Stimulated activated memory B cell treated with anti-CD40 and anti-IgM and Interleukin-4, amounts not matched to agents 10 μg/mL and 1 μg/mL and 100 μg/mL, for 72 hours (primary cell): ENCODE results near the gene ZNF487.

Source experiments
- ATAC-seq: fragments of 150-1000 bp; cut with Tn5 transposase; 2 replicates; pipeline ENCODE4 v1.10.0; 2021
- H3K27ac Mint-ChIP-seq: one replicate; pipeline ENCODE4 v1.8.0; 2022; ENCODE audit warnings: mild to moderate bottlenecking, mixed read lengths
- H3K27me3 Mint-ChIP-seq: one replicate; pipeline ENCODE4 v1.8.0; 2022; ENCODE audit warnings: mixed read lengths
- H3K36me3 Mint-ChIP-seq: one replicate; pipeline ENCODE4 v1.8.0; 2022; ENCODE audit warnings: mixed read lengths
- H3K4me1 Mint-ChIP-seq: one replicate; pipeline ENCODE4 v1.8.0; 2022; ENCODE audit warnings: mixed read lengths
- H3K4me3 Mint-ChIP-seq: one replicate; pipeline ENCODE4 v1.8.0; 2022; ENCODE audit warnings: mild to moderate bottlenecking, moderate library complexity, mixed read lengths
- H3K9me3 Mint-ChIP-seq: one replicate; pipeline ENCODE4 v1.8.0; 2022; ENCODE audit warnings: mixed read lengths

The ZNF487 gene

DNA sequence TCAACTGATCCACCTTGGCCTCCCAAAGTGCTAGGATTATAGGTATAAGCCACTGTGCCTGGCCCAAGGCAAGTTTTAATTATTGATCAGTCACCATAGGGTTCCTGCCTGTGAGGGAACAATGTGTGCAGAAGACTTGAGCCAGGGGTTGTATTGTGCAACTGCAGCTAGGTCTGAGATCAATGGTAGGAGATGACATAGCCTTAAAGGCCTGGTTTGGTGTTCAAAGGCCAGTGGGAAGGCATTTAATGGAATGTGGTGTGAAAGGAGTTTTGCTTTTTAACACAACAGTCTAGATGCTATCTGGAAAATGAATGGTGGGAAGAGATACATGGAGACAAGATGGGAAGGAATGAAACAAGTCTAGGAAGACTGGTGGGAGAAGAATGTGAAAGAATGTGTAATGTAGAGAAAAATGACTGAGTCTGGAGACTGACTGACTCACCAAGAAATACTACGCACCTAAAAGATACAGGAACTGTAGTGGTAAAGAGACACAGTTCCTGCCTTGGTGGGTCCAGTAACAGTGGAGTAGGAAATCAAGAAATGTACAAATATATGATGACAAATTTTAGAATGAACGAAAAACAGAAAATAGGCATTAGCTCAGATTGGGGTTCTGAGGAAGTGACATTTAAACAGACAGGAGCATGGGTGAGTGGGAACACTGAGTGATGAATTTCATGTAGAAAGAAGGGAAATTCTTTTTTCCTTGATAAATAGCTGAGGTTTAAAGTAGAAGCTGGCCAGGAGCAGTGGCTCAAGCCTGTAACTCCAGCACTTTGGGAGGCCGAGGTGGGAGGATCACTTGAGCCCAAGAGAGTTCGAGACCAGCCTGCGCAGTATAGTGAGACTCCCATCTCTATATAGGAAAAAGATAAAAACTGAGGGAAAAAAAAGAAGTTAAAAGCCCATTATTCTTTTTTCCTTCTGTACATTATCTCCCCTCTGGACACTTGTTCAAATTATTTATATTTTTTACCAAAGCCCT is 37.3 kb upstream of the ZNF487 start:
- peak overlapping the region; percentile 17 for H3K4me3 Mint-ChIP-seq
- H3K4me1 Mint-ChIP-seq: peaks cover 86% of the 10 kb centered on the region
- no peaks in the 10 kb centered on the region for H3K27me3 Mint-ChIP-seq
- ATAC-seq: no peak
- peaks cover 45% of the 10 kb centered on the region for H3K36me3 Mint-ChIP-seq
- H3K27ac Mint-ChIP-seq: peak overlapping the region; percentile 58
- H3K9me3 Mint-ChIP-seq: no peaks in the 10 kb centered on the region

- peak overlapping the region; percentile 25 for H3K4me3 Mint-ChIP-seq
- H3K4me1 Mint-ChIP-seq: peaks cover 82% of the 10 kb centered on the region
- no peak for ATAC-seq
- H3K27ac Mint-ChIP-seq: peak overlapping the region; percentile 10
- peaks cover 43% of the 10 kb centered on the region for H3K36me3 Mint-ChIP-seq
- H3K9me3 Mint-ChIP-seq: no peaks in the 10 kb centered on the region
- no peaks in the 10 kb centered on the region for H3K27me3 Mint-ChIP-seq
Observed at GRCh38 chr10:43401627-43402026, 35.3 kb upstream of the ZNF487 start.

- Mint-ChIP-seq H3K4me3 (peak overlapping the region; percentile 25), H3K36me3 (peaks cover 43% of the 10 kb centered on the region), H3K27me3 (no peaks in the 10 kb centered on the region), H3K9me3 (no peaks in the 10 kb centered on the region), H3K4me1 (peaks cover 82% of the 10 kb centered on the region), H3K27ac (peak overlapping the region; percentile 10)
- no peak for ATAC-seq
Observed at GRCh38 chr10:43402176-43402575, 34.7 kb upstream of the ZNF487 start.

GRCh38 chr10:43402880-43403452 is 33.9 kb upstream of the ZNF487 start:
- H3K36me3 Mint-ChIP-seq: peaks cover 40% of the 10 kb centered on the region
- peaks cover 79% of the 10 kb centered on the region for H3K4me1 Mint-ChIP-seq
- no peaks in the 10 kb centered on the region for H3K27me3 Mint-ChIP-seq
- H3K4me3 Mint-ChIP-seq: peak overlapping the region; percentile 23
- H3K9me3 Mint-ChIP-seq: no peaks in the 10 kb centered on the region
- peak overlapping the region; percentile 10 for H3K27ac Mint-ChIP-seq
- ATAC-seq: no peak

GRCh38 chr10:43403911-43404703 is 32.8 kb upstream of the ZNF487 start:
- H3K27me3 Mint-ChIP-seq: no peaks in the 10 kb centered on the region
- peak overlapping the region; percentile 83 for H3K4me3 Mint-ChIP-seq
- peak overlapping the region; percentile 80 for H3K27ac Mint-ChIP-seq
- ATAC-seq: no peak
- H3K36me3 Mint-ChIP-seq: peaks cover 38% of the 10 kb centered on the region
- no peaks in the 10 kb centered on the region for H3K9me3 Mint-ChIP-seq
- peaks cover 73% of the 10 kb centered on the region for H3K4me1 Mint-ChIP-seq

GRCh38 chr10:43404704-43405084 is 32.2 kb upstream of the ZNF487 start:
- Mint-ChIP-seq H3K27ac (peak overlapping the region; percentile 80), H3K4me3 (peak overlapping the region; percentile 83), H3K27me3 (no peaks in the 10 kb centered on the region), H3K4me1 (peaks cover 70% of the 10 kb centered on the region), H3K36me3 (peaks cover 33% of the 10 kb centered on the region), H3K9me3 (no peaks in the 10 kb centered on the region)
- ATAC-seq: no peak

DNA sequence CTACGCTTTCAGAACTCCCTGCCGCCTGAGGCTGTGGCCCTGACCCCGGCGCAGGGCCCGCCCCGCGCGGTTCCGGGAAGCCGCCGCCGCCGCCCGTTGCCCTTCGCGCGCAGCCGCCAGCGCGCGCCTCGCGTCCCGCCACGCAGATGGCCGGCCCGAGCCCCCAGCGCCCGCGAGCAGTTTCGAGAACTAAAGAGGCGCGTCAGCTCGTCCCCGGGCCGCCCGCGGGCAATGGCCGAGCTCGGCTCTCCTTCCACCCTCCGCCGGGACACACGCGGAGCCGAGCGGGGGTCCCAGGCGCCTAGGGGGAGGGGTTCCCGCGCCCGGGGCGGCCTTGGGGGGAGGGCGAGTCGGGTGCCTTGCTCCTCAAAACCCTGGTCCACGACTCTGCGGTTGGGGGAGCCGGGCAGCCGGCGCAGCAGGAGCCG is 29.7 kb upstream of the ZNF487 start:
- no peaks in the 10 kb centered on the region for H3K27me3 Mint-ChIP-seq
- peaks cover 17% of the 10 kb centered on the region for H3K36me3 Mint-ChIP-seq
- H3K27ac Mint-ChIP-seq: peak overlapping the region; percentile 92
- ATAC-seq: peak; percentile 39
- H3K4me1 Mint-ChIP-seq: peaks cover 57% of the 10 kb centered on the region
- peak overlapping the region; percentile 97 for H3K4me3 Mint-ChIP-seq
- no peaks in the 10 kb centered on the region for H3K9me3 Mint-ChIP-seq

DNA sequence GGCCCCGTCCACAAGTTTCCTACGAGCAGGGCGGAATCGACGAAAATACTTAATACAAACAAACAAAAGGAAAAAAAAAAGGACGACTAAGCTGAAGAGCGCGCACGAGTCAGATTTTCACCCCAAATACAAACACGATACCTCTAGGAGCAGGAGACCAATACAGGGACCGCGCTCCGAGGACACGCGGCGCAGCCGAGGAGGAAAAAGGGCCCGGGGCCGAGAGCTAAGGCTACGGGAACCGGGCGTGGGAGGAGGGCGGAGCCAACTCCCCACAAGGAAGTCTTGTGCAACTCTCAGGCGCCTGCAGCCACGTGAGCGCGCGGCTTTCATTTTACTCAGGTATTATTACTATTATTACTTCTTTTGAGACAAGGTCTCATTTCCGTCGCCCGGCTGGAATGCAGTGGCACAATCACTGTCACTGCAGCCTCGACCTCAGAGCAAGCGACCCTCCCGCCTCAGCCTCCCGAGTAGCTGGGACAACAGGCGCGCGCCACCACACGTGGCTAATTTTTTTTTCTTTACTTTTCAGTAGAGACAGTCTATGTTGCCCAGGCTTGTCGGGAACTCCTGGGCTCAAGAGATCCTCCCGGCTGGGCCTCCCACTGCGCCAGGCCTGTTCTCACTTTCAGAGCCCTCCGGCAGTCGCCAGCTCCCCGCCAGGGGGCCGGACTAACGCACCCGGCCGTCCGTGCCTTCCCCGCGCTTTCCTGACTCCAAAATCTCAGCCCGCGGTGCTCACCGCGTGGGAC is 29.2 kb upstream of the ZNF487 start:
- Mint-ChIP-seq H3K27ac (peak overlapping the region; percentile 92), H3K27me3 (no peaks in the 10 kb centered on the region), H3K9me3 (no peaks in the 10 kb centered on the region), H3K4me1 (peaks cover 52% of the 10 kb centered on the region), H3K36me3 (peaks cover 13% of the 10 kb centered on the region), H3K4me3 (peak overlapping the region; percentile 97)
- ATAC-seq: peak; percentile 74

GRCh38 chr10:43408331-43408709 is 28.6 kb upstream of the ZNF487 start:
- peak overlapping the region; percentile 92 for H3K27ac Mint-ChIP-seq
- ATAC-seq: peak; percentile 0
- H3K4me1 Mint-ChIP-seq: peaks cover 46% of the 10 kb centered on the region
- H3K9me3 Mint-ChIP-seq: no peaks in the 10 kb centered on the region
- H3K27me3 Mint-ChIP-seq: no peaks in the 10 kb centered on the region
- peak overlapping the region; percentile 97 for H3K4me3 Mint-ChIP-seq
- peaks cover 8% of the 10 kb centered on the region for H3K36me3 Mint-ChIP-seq

GRCh38 chr10:43408710-43409384 is 28.1 kb upstream of the ZNF487 start, which contains the start of gene HNRNPF:
Gene HNRNPF, minus strand, starts transcription at chr10:43409186. Its CDS starts 21,302 bp downstream, at chr10:43387884.
- no peaks in the 10 kb centered on the region for H3K27me3 Mint-ChIP-seq
- H3K4me3 Mint-ChIP-seq: peak within 1 kb of the TSS; percentile 97
- no peaks in the 10 kb centered on the region for H3K9me3 Mint-ChIP-seq
- peak within 1 kb of the TSS; percentile 92 for H3K27ac Mint-ChIP-seq
- H3K36me3 Mint-ChIP-seq: peaks cover 6% of the 10 kb centered on the region
- ATAC-seq: peak; percentile 91
- H3K4me1 Mint-ChIP-seq: peaks cover 41% of the 10 kb centered on the region

- peak; percentile 6 for ATAC-seq
- Mint-ChIP-seq H3K9me3 (no peaks in the 10 kb centered on the region), H3K27me3 (no peaks in the 10 kb centered on the region), H3K27ac (peak overlapping the region; percentile 92), H3K4me1 (peaks cover 34% of the 10 kb centered on the region), H3K4me3 (peak overlapping the region; percentile 97), H3K36me3 (peaks cover 4% of the 10 kb centered on the region)
Observed at GRCh38 chr10:43409385-43410109, 27.4 kb upstream of the ZNF487 start.

GRCh38 chr10:43410345-43410744 is 26.6 kb upstream of the ZNF487 start:
- H3K27ac Mint-ChIP-seq: peak overlapping the region; percentile 92

GRCh38 chr10:43411536-43411935 is 25.4 kb upstream of the ZNF487 start:
- no peak overlapping the region for H3K4me3 Mint-ChIP-seq
- H3K27me3 Mint-ChIP-seq: no peaks in the 10 kb centered on the region
- H3K27ac Mint-ChIP-seq: no peak overlapping the region
- no peaks in the 10 kb centered on the region for H3K9me3 Mint-ChIP-seq
- peaks cover 19% of the 10 kb centered on the region for H3K4me1 Mint-ChIP-seq
- no peaks in the 10 kb centered on the region for H3K36me3 Mint-ChIP-seq
- ATAC-seq: no peak

More at GRCh38 chr10:43410345-43410744, 26.6 kb upstream of the ZNF487 start:
- H3K9me3 Mint-ChIP-seq: no peaks in the 10 kb centered on the region
- no peaks in the 10 kb centered on the region for H3K27me3 Mint-ChIP-seq
- H3K4me1 Mint-ChIP-seq: peaks cover 29% of the 10 kb centered on the region
- H3K36me3 Mint-ChIP-seq: no peaks in the 10 kb centered on the region
- ATAC-seq: no peak
- H3K4me3 Mint-ChIP-seq: peak overlapping the region; percentile 97
